Inflammatory macrophage treated with lipopolysaccharide for 1 hour (primary cell): ENCODE data around the gene ACBD6.
A peak's percentile ranks its signal among the peaks of the same experiment; 100 is the strongest.
"Not testable (repeated sequence)": the region's sequence is repeated elsewhere in the genome, so short reads cannot be mapped to it uniquely, and the experiment has no call there.

Source experiments
- DNase-seq, 2 donors: peaks; one replicate each; pipeline ENCODE4 v3.0.0-alpha.2; 2020 to 2022

Gene ACBD6

GRCh38 chr1:180408128-180408527 is 94.2 kb downstream of the ACBD6 start:
- not testable (repeated sequence) for DNase-seq

- DNase-seq: no peak
Measured at GRCh38 chr1:180407051-180407450, 95.3 kb downstream of the ACBD6 start.

- peak in 1 of 2 donors; percentile 18 for DNase-seq
Measured at GRCh38 chr1:180402551-180402950, 99.8 kb downstream of the ACBD6 start.

- DNase-seq: peak; percentile 24 to 33
Measured at GRCh38 chr1:180402001-180402400, 100.4 kb downstream of the ACBD6 start.

GRCh38 chr1:180397175-180397574 is 105.2 kb downstream of the ACBD6 start:
- DNase-seq: peak; percentile 76 to 78

- no peak for DNase-seq
Measured at GRCh38 chr1:180392427-180393145, 109.8 kb downstream of the ACBD6 start.

- no peak for DNase-seq
Measured at GRCh38 chr1:180392020-180392419, 110.4 kb downstream of the ACBD6 start.

- DNase-seq: no peak
Measured at GRCh38 chr1:180387413-180387812, 115.0 kb downstream of the ACBD6 start.

GRCh38 chr1:180386745-180387367 is 115.5 kb downstream of the ACBD6 start:
- DNase-seq: no peak

GRCh38 chr1:180385144-180385543 is 117.2 kb downstream of the ACBD6 start:
- DNase-seq: no peak

- no peak for DNase-seq
Measured at GRCh38 chr1:180384286-180385005, 117.9 kb downstream of the ACBD6 start.

GRCh38 chr1:180382326-180383115 is 119.9 kb downstream of the ACBD6 start:
- no peak for DNase-seq

GRCh38 chr1:180381184-180381580 is 121.2 kb downstream of the ACBD6 start:
- DNase-seq: no peak

GRCh38 chr1:180380259-180381183 is 121.9 kb downstream of the ACBD6 start:
- no peak for DNase-seq

GRCh38 chr1:180376800-180377199 is 125.6 kb downstream of the ACBD6 start:
- no peak for DNase-seq

GRCh38 chr1:180376253-180376652 is 126.1 kb downstream of the ACBD6 start:
- DNase-seq: no peak

GRCh38 chr1:180372728-180373127 is 129.6 kb downstream of the ACBD6 start:
- no peak for DNase-seq

GRCh38 chr1:180370597-180370996 is 131.8 kb downstream of the ACBD6 start:
- no peak for DNase-seq

GRCh38 chr1:180370188-180370587 is 132.2 kb downstream of the ACBD6 start:
- no peak for DNase-seq

GRCh38 chr1:180369061-180369460 is 133.3 kb downstream of the ACBD6 start:
- no peak for DNase-seq

- DNase-seq: no peak
Measured at GRCh38 chr1:180366371-180367068, 135.9 kb downstream of the ACBD6 start.
